Activated CD8-positive, alpha-beta memory T cell treated with anti-CD3 and anti-CD28 coated beads, Interleukin-2, amount 10 ng/mL, durations not matched to agents 7 days and 5 days (primary cell): ENCODE results near the gene EXOSC3. TPM values are rescaled to one million over a fixed set of nuclear protein-coding genes. Genes with fewer than 3 reads are reported as not detected.
"Not testable (repeated sequence)": the region's sequence is repeated elsewhere in the genome, so short reads cannot be mapped to it uniquely, and the experiment has no call there.

Experiments
- ATAC-seq: fragments of 150-1000 bp; cut with Tn5 transposase; one replicate; pipeline ENCODE4 v1.10.0; 2021; ENCODE audit warnings: moderate library complexity
- CTCF ChIA-PET: fragments of 350-600 bp; sonication (Branson Sonifier 250); formaldehyde crosslinking; loops from one replicate; lab custom pipeline; 2021; ENCODE audit warnings: antibody characterized with exemption; lab: Charles Lee
- DNase-seq: peaks from one replicate; pipeline ENCODE4 v3.0.0-alpha.2; 2020
- H3K27ac Mint-ChIP-seq: one replicate; pipeline ENCODE4 v1.8.0; 2021; ENCODE audit warnings: mild to moderate bottlenecking, mixed read lengths
- H3K27me3 Mint-ChIP-seq: one replicate; pipeline ENCODE4 v1.8.0; 2021; ENCODE audit warnings: mixed read lengths
- H3K36me3 Mint-ChIP-seq: one replicate; pipeline ENCODE4 v1.8.0; 2021; ENCODE audit warnings: mild to moderate bottlenecking, mixed read lengths
- H3K4me1 Mint-ChIP-seq: one replicate; pipeline ENCODE4 v1.8.0; 2021; ENCODE audit warnings: mixed read lengths
- H3K4me3 Mint-ChIP-seq: one replicate; pipeline ENCODE4 v1.8.0; 2021; ENCODE audit warnings: mild to moderate bottlenecking, moderate library complexity, mixed read lengths
- H3K9me3 Mint-ChIP-seq: one replicate; pipeline ENCODE4 v1.8.0; 2022; ENCODE audit warnings: low read depth, mixed read lengths
- total RNA-seq, 2 experiments: library from RNA; stranded (reverse); gene quantifications; one replicate each; pipeline ENCODE4 v1.2.3, GENCODE V29; 2021

The EXOSC3 gene
- total RNA-seq, 2 experiments from 2014 or later: 88.1 to 98.7 TPM

- CTCF ChIA-PET, H3K27ac Mint-ChIP-seq, DNase-seq, H3K4me1 Mint-ChIP-seq, H3K4me3 Mint-ChIP-seq, H3K27me3 Mint-ChIP-seq, ATAC-seq, H3K9me3 Mint-ChIP-seq: not testable (repeated sequence)
- peaks cover 39% of the 10 kb centered on the region for H3K36me3 Mint-ChIP-seq
Observed at GRCh38 chr9:37765263-37765662, 19.6 kb downstream of the EXOSC3 start.

GRCh38 chr9:37761511-37761910 lies 23.4 kb downstream of the EXOSC3 start:
- no peak overlapping the region for H3K4me3 Mint-ChIP-seq
- H3K36me3 Mint-ChIP-seq: peaks cover 29% of the 10 kb centered on the region
- no peaks in the 10 kb centered on the region for H3K27me3 Mint-ChIP-seq
- H3K27ac Mint-ChIP-seq: no peak overlapping the region
- H3K4me1 Mint-ChIP-seq: no peaks in the 10 kb centered on the region
- DNase-seq (no peak), ATAC-seq (no peak)
- no peaks in the 10 kb centered on the region for H3K9me3 Mint-ChIP-seq
- CTCF ChIA-PET: no interaction called here

DNA sequence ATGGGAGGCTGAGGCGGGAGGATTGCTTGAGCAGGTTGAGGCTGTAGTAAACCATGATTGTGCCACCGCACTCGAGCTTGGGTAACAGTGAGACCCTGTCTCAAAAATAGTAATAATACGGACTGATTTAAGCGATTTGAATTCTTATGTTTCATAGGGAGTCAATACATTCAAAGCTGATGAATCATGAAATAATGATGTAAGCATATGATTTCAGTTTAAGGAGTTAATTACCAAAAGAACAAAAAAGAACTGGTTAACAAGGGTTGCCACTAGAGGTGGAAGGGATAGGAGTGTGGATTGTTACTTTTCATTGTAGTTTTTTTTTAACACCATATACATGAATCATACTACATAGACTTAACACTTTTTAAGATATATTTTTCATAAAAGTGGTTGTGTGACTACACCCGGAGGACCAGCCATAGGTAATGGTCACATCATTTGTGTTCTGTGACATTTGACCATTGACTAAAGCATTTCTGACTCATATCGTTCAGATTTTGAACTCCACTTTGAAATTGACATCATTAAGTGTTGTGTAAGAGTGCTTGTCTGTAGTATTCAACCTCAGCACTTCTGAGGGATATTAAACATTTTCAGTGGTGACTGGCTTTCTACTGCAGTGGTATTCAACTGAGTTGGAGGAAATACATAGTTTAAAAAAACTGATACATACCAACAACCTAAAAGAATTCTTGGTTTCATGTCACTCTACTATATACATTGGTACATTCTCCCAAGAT lies 24.3 kb downstream of the EXOSC3 start:
- no peak overlapping the region for H3K27ac Mint-ChIP-seq
- no peak for DNase-seq
- peaks cover under 1% of the 10 kb centered on the region for H3K4me1 Mint-ChIP-seq
- CTCF ChIA-PET: interaction anchor here (1.1 kb wide), 1 partner anchor 9 kb away, joined by 4 read pairs; no protein-coding TSS in a partner anchor
- peaks cover 27% of the 10 kb centered on the region for H3K36me3 Mint-ChIP-seq
- H3K27me3 Mint-ChIP-seq: no peaks in the 10 kb centered on the region
- no peak overlapping the region for H3K4me3 Mint-ChIP-seq
- no peak for ATAC-seq
- H3K9me3 Mint-ChIP-seq: no peaks in the 10 kb centered on the region

- Mint-ChIP-seq H3K4me1 (peaks cover 16% of the 10 kb centered on the region), H3K27ac (no peak overlapping the region), H3K9me3 (no peaks in the 10 kb centered on the region), H3K36me3 (peaks cover 20% of the 10 kb centered on the region), H3K27me3 (no peaks in the 10 kb centered on the region), H3K4me3 (no peak overlapping the region)
- ATAC-seq: no peak
- CTCF ChIA-PET: interaction anchor here (1.6 kb wide), 1 partner anchor 9 kb away, joined by 3 read pairs; no protein-coding TSS in a partner anchor
- no peak for DNase-seq
Observed at GRCh38 chr9:37758747-37759146, 26.1 kb downstream of the EXOSC3 start.

- peak within 1 kb of the TSS; percentile 91 for H3K27ac Mint-ChIP-seq
- H3K4me1 Mint-ChIP-seq: peaks cover 26% of the 10 kb centered on the region
- peak; percentile 81 for DNase-seq
- H3K9me3 Mint-ChIP-seq: no peaks in the 10 kb centered on the region
- peak; percentile 94 for ATAC-seq
- CTCF ChIA-PET: no interaction called here
- H3K36me3 Mint-ChIP-seq: peaks cover 8% of the 10 kb centered on the region
- peak within 1 kb of the TSS; percentile 94 for H3K4me3 Mint-ChIP-seq
- no peaks in the 10 kb centered on the region for H3K27me3 Mint-ChIP-seq
Observed at GRCh38 chr9:37753489-37754190, 31.2 kb downstream of the EXOSC3 start, which contains the start of gene TRMT10B. Gene TRMT10B, plus strand, starts transcription at chr9:37753805. Its CDS starts 8,127 bp downstream, at chr9:37761932.

- Mint-ChIP-seq H3K36me3 (peaks cover 8% of the 10 kb centered on the region), H3K27me3 (no peaks in the 10 kb centered on the region), H3K4me1 (peaks cover 26% of the 10 kb centered on the region), H3K4me3 (peak overlapping the region; percentile 94), H3K9me3 (no peaks in the 10 kb centered on the region), H3K27ac (peak overlapping the region; percentile 91)
- CTCF ChIA-PET: interaction anchor here (1.1 kb wide), 1 partner anchor 150 kb away, joined by 3 read pairs; no protein-coding TSS in a partner anchor
- DNase-seq (no peak), ATAC-seq (no peak)
Observed at GRCh38 chr9:37752642-37753488, 32.0 kb downstream of the EXOSC3 start.

- CTCF ChIA-PET: interaction anchor here (1.1 kb wide), 1 partner anchor 151 kb away, joined by 3 read pairs; no protein-coding TSS in a partner anchor
- peaks cover 26% of the 10 kb centered on the region for H3K4me1 Mint-ChIP-seq
- DNase-seq, H3K9me3 Mint-ChIP-seq, ATAC-seq, H3K4me3 Mint-ChIP-seq, H3K36me3 Mint-ChIP-seq, H3K27me3 Mint-ChIP-seq, H3K27ac Mint-ChIP-seq: not testable (repeated sequence)
Observed at GRCh38 chr9:37752112-37752511, 32.8 kb downstream of the EXOSC3 start.

DNA sequence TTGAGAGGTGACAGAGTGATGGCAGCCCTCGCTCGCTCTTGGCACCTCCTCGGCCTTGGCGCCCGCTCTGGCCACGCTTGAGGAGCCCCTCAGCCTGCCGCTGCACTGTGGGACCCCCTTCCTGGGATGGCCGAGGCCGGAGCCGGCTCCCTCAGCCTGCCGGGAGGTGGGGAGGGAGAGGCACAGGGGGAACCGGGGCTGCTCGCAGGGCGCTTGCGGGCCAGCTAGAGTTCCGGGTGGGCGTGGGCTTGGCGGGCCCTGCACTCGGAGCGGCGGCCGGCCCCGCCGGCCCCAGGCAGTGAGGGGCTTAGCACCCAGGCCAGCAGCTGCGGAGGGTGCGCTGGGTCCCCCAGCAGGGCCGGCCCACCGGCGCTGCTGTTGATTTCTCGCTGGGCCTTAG lies 33.2 kb downstream of the EXOSC3 start:
- H3K36me3 Mint-ChIP-seq, H3K4me3 Mint-ChIP-seq, H3K27me3 Mint-ChIP-seq, ATAC-seq, CTCF ChIA-PET, H3K27ac Mint-ChIP-seq, H3K9me3 Mint-ChIP-seq, DNase-seq: not testable (repeated sequence)
- peaks cover 26% of the 10 kb centered on the region for H3K4me1 Mint-ChIP-seq

- CTCF ChIA-PET: no interaction called here
- Mint-ChIP-seq H3K27ac (no peak overlapping the region), H3K9me3 (no peaks in the 10 kb centered on the region), H3K27me3 (no peaks in the 10 kb centered on the region), H3K4me1 (peaks cover 26% of the 10 kb centered on the region), H3K4me3 (no peak overlapping the region), H3K36me3 (peaks cover 8% of the 10 kb centered on the region)
- DNase-seq (no peak), ATAC-seq (no peak)
Observed at GRCh38 chr9:37751186-37751585, 33.7 kb downstream of the EXOSC3 start.

DNA sequence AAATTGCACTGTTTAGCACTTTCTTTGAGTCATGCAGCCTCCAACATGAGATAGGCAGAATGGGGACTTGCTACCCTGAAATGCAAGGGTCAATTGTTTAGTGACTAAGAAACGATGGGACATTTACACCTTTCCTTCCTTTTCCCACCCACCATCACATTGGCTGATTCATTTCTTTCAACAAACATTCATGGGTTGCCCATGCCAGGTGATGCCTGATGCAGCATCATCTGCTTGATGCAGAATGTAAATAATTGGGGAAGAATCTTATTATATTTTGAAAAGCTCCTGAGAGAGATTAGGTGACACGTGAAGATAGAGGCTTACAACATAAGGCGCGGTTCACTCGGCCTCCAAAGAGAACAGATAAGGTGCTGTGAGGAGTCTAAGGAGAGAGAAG lies 35.7 kb downstream of the EXOSC3 start:
- H3K4me3 Mint-ChIP-seq: no peak overlapping the region
- ATAC-seq (no peak), DNase-seq (no peak)
- H3K9me3 Mint-ChIP-seq: no peaks in the 10 kb centered on the region
- H3K27me3 Mint-ChIP-seq: peaks cover 5% of the 10 kb centered on the region
- peaks cover 14% of the 10 kb centered on the region for H3K4me1 Mint-ChIP-seq
- no peak overlapping the region for H3K27ac Mint-ChIP-seq
- CTCF ChIA-PET: interaction anchor here (1.2 kb wide), 1 partner anchor 25 kb away, joined by 4 read pairs; no protein-coding TSS in a partner anchor
- peaks cover 2% of the 10 kb centered on the region for H3K36me3 Mint-ChIP-seq

DNA sequence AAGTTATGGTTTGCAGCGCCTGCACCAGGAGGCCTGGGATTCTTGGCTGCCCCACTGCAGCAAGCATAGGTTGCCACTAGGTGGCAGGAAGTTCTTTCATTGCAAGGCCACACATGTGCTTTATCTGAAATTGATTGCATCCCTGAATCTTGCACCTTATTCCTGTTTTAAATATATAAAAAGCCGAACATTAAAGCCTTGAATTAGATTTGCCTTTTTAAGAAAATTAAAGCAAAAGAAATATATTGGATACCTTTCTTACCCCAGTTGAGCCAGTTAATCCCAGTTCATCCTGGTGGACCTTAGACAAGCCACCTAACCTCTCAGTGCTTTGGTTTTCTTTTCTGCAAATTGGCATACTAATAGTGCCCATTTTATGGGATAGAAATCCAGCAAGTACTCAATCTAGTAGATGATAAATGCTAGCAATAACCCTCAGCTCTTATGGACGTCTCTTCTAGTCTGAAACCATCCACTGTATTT lies 37.6 kb downstream of the EXOSC3 start:
- Mint-ChIP-seq H3K36me3 (no peaks in the 10 kb centered on the region), H3K4me3 (no peak overlapping the region)

DNA sequence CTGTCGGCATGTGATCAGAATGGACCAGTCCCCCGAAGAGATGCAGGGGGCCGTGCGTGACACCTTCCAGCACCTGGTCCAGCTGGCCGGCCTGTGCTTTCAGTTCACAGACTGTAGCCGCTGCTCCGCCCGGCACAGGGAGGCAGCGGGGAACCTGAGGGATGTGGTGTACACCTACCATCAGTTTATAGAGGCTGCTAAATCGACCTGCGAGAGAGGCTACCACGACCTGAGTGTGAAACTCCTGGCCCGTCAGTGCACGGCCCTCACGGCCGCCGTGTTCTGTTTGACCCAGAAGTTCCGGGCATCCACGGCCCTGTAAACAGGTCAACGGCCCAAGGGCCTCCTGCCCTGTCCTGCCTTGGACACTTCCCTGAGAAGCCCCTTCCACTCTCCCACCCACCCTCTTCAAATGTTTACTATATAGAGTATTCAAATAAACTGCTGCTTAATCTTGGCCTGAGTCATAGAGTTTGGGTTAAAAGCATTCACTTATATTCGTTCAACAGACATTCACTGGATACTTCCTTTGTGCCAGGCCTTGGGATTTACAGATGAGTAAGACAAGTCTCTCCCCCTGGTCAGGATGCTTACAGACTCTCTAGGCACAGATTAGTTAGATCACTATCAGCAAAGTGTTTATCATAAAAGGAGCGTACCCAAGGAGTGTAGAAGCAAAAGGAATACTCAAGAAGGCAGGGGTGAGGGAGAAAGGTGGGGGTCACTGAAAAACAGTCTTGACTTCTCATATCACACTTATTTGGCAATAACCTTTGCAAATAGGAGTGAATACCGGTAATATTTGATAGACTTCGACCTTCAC lies 38.2 kb downstream of the EXOSC3 start:
- Mint-ChIP-seq H3K27me3 (peaks cover 5% of the 10 kb centered on the region), H3K4me3 (no peak overlapping the region), H3K4me1 (no peaks in the 10 kb centered on the region), H3K9me3 (no peaks in the 10 kb centered on the region), H3K36me3 (no peaks in the 10 kb centered on the region), H3K27ac (no peak overlapping the region)
- no peak for ATAC-seq
- DNase-seq: no peak
- CTCF ChIA-PET: interaction anchor here (0.9 kb wide), 1 partner anchor 169 kb away, joined by 4 read pairs; no protein-coding TSS in a partner anchor

More for the DNA sequence above, 37.6 kb downstream of the EXOSC3 start:
- DNase-seq: peak; percentile 71
- Mint-ChIP-seq H3K4me1 (no peaks in the 10 kb centered on the region), H3K27me3 (peaks cover 5% of the 10 kb centered on the region), H3K27ac (no peak overlapping the region), H3K9me3 (no peaks in the 10 kb centered on the region)
- CTCF ChIA-PET: no interaction called here
- peak; percentile 89 for ATAC-seq
